Activated naive CD8-positive, alpha-beta T cell treated with anti-CD3 and anti-CD28 coated beads, Interleukin-2, amount 50 U/mL, for 24 hours (primary cell): ENCODE results near the gene PHF20.
"Not testable (repeated sequence)": the region's sequence is repeated elsewhere in the genome, so short reads cannot be mapped to it uniquely, and the experiment has no call there.

Source experiments
- ATAC-seq: fragments of 150-1000 bp; cut with Tn5 transposase; one replicate; pipeline ENCODE4 v1.10.0; 2021
- DNase-seq: peaks from one replicate; pipeline ENCODE4 v3.0.0; 2021
- H3K27ac Mint-ChIP-seq: one replicate; pipeline ENCODE4 v1.8.0; 2021; ENCODE audit warnings: mild to moderate bottlenecking, mixed read lengths
- H3K27me3 Mint-ChIP-seq: one replicate; pipeline ENCODE4 v1.8.0; 2021; ENCODE audit warnings: mixed read lengths
- H3K36me3 Mint-ChIP-seq: one replicate; pipeline ENCODE4 v1.8.0; 2021; ENCODE audit warnings: low read depth, mixed read lengths
- H3K4me1 Mint-ChIP-seq: one replicate; pipeline ENCODE4 v1.8.0; 2021; ENCODE audit warnings: mixed read lengths
- H3K4me3 Mint-ChIP-seq: one replicate; pipeline ENCODE4 v1.8.0; 2021; ENCODE audit warnings: mild to moderate bottlenecking, moderate library complexity, mixed read lengths
- H3K9me3 Mint-ChIP-seq: one replicate; pipeline ENCODE4 v1.8.0; 2021; ENCODE audit warnings: mixed read lengths

The PHF20 gene

GRCh38 chr20:35984382-35984781 is 212.6 kb downstream of the PHF20 start:
- H3K27ac Mint-ChIP-seq = no peak overlapping the region
- no peaks in the 10 kb centered on the region for H3K36me3 Mint-ChIP-seq
- DNase-seq (no peak), ATAC-seq (no peak)
- H3K9me3 Mint-ChIP-seq = no peaks in the 10 kb centered on the region
- no peak overlapping the region for H3K4me3 Mint-ChIP-seq
- H3K4me1 Mint-ChIP-seq = no peaks in the 10 kb centered on the region
- peaks cover 2% of the 10 kb centered on the region for H3K27me3 Mint-ChIP-seq

- no peak overlapping the region for H3K27ac Mint-ChIP-seq
- ATAC-seq (no peak), DNase-seq (no peak)
- H3K4me3 Mint-ChIP-seq = no peak overlapping the region
- peaks cover 4% of the 10 kb centered on the region for H3K27me3 Mint-ChIP-seq
- no peaks in the 10 kb centered on the region for H3K9me3 Mint-ChIP-seq
- H3K36me3 Mint-ChIP-seq = no peaks in the 10 kb centered on the region
- no peaks in the 10 kb centered on the region for H3K4me1 Mint-ChIP-seq
Observed at GRCh38 chr20:35985806-35986205, 214.0 kb downstream of the PHF20 start.

- peaks cover 3% of the 10 kb centered on the region for H3K4me1 Mint-ChIP-seq
- peaks cover 6% of the 10 kb centered on the region for H3K27me3 Mint-ChIP-seq
- DNase-seq = no peak
- H3K27ac Mint-ChIP-seq = no peak overlapping the region
- H3K36me3 Mint-ChIP-seq = no peaks in the 10 kb centered on the region
- no peak overlapping the region for H3K4me3 Mint-ChIP-seq
- ATAC-seq = no peak
- H3K9me3 Mint-ChIP-seq = no peaks in the 10 kb centered on the region
Observed at GRCh38 chr20:35988910-35989463, 217.2 kb downstream of the PHF20 start.

DNA sequence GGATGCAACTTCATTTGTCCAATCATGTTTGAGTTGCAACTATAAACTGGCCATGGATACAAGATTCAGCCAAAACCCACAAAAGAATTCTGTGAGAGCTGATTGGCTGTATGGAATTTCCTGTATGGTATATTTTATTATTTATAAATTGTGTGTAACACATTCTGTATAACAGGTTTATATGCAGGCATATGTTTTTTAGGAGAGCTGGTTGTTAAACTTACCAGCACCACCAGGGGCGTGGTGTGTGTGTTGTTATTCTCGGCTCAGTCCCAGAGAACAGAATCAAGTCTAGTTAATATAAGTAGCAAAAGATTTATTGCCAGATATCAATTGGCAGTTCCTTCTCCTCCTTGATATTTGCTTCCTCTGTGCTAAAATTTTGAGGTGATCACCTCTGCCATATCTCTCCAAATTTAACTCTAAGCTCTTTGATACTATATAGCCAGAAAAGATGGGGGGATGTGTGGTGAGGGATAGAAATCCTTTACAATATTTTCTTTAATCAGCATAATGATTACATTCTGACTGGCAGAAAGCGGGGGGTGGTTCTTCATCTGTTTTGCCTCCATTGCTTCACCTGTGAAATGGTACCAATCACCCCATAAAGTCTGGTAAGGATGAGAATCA is 219.4 kb downstream of the PHF20 start:
- Mint-ChIP-seq H3K36me3 (no peaks in the 10 kb centered on the region), H3K4me3 (no peak overlapping the region), H3K4me1 (peaks cover 3% of the 10 kb centered on the region), H3K27me3 (peaks cover 8% of the 10 kb centered on the region), H3K27ac (no peak overlapping the region), H3K9me3 (no peaks in the 10 kb centered on the region)
- ATAC-seq (no peak), DNase-seq (no peak)

DNA sequence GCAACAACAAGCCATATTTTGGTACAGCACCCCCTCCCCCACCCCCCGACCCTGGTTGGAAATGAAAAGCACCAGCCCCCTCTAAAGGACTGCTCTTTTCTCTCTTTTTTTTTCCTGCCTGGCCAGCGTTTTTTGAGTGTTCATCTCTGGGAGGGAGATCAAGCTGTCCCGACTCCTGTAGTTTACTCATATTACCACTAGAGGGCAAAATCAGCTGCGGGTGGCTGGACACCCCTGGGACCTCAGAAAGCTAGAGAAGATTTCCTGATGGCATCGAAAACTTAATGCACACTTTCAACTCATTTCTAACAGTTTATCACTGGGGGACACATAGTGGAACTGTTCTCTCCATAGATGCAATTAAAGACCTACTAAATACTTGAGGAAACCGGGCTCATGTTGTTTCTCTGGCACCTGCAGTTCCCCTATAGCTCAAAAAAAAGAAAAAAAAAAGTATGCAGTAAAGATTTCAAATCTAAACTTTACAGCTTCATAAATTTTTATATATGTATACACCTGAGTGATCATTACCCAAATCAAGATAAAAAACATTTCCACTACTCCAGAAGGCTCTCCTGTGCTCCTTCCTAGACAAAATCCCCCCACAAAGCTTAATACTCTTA is 221.0 kb downstream of the PHF20 start:
- Mint-ChIP-seq H3K27me3 (peaks cover 8% of the 10 kb centered on the region), H3K4me3 (no peak overlapping the region), H3K9me3 (no peaks in the 10 kb centered on the region), H3K27ac (no peak overlapping the region), H3K4me1 (peaks cover 3% of the 10 kb centered on the region), H3K36me3 (no peaks in the 10 kb centered on the region)
- peak; percentile 79 for ATAC-seq
- DNase-seq = peak; percentile 31

DNA sequence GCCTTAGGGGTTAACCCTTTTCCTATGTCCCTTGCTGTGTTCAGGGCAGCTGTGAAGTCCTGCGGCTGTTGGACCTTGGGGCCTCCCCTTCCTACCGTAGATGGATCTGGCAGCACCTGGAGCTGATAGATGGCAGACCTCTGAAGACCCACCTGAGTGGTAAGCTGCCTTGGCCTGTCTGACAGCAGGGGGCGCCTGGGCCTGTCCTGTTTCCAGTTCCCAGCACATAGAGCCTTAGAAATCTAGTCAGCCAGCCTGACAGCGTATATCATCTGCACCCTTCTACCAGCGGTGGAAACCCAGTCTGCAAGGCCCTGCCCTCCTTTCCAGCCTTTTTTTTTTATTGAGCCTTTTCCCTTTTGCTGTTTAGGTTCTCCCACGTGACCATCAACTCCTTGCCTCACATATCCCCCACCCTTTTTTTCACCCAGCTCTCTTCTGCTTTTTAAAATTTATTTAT is 223.2 kb downstream of the PHF20 start:
- H3K36me3 Mint-ChIP-seq = no peaks in the 10 kb centered on the region
- H3K4me3 Mint-ChIP-seq = no peak overlapping the region
- peaks cover 3% of the 10 kb centered on the region for H3K4me1 Mint-ChIP-seq
- no peaks in the 10 kb centered on the region for H3K9me3 Mint-ChIP-seq
- peaks cover 4% of the 10 kb centered on the region for H3K27me3 Mint-ChIP-seq
- no peak overlapping the region for H3K27ac Mint-ChIP-seq
- peak; percentile 82 for DNase-seq
- peak; percentile 88 for ATAC-seq

DNA sequence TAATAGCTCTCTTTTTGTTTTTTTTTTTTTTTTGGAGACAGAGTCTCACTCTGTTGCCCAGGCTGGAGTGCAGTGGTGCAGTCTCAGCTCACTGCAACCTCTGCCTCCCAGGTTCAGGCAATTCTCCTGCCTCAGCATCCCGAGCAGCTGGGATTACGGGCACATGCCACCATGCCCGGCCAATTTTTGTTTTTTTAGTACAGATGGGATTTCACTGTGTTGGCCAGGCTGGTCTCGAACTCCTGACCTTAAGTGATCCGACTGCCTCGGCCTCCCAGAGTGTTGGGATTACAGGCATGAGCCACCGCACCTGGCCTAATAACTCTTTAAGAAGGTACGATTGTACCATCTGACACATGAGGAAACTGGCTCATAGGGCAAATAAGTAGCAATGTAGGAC is 224.7 kb downstream of the PHF20 start:
- not testable (repeated sequence) for H3K27me3 Mint-ChIP-seq, H3K36me3 Mint-ChIP-seq, H3K9me3 Mint-ChIP-seq

More for the DNA sequence above, 224.7 kb downstream of the PHF20 start:
- ATAC-seq, H3K4me3 Mint-ChIP-seq, H3K27ac Mint-ChIP-seq, DNase-seq, H3K4me1 Mint-ChIP-seq: not testable (repeated sequence)
